Measurements from ENCODE around the gene EHD2.
"Not testable (repeated sequence)": the region's sequence is repeated elsewhere in the genome, so short reads cannot be mapped to it uniquely, and the experiment has no call there.

The EHD2 gene

GRCh38 chr19:47718415-47719046, 5.3 kb downstream of the EHD2 start:
- not testable (repeated sequence) for DNase-seq

- peak; percentile 90 to 96 for DNase-seq
These were observed 6.0 kb downstream of the EHD2 start for GRCh38 chr19:47719047-47719859.

GRCh38 chr19:47720669-47721422, 7.6 kb downstream of the EHD2 start:
- no peak for DNase-seq

GRCh38 chr19:47723581-47723940, 10.3 kb downstream of the EHD2 start:
- DNase-seq, result peak in 1 of 2 experiments; percentile 66

GRCh38 chr19:47725759-47726401, 12.7 kb downstream of the EHD2 start:
- DNase-seq, result no peak

DNA sequence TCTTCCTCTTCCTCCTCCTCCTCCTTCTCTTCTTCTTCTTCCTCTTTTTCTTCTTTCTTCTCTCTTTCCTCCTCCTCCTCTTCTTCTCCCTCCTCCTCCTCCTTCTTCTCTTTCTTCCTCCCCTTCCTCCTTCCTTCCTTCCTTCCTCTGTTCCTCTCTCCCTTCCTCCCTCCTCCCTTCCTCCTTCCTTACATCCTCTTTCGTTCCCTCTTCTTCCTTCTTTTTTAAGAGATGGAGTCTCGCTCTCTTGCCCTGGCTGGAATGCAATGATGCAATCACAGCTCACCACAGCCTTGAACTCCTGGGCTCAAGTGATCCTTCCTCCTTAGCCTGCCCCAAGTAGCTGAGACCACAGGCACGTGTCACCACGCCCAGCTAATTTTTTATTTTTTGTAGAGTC, 13.2 kb downstream of the EHD2 start:
- DNase-seq, result no peak

- not testable (repeated sequence) for DNase-seq
These were observed 15.1 kb downstream of the EHD2 start for GRCh38 chr19:47728295-47728694.

GRCh38 chr19:47729468-47729798, 16.2 kb downstream of the EHD2 start:
- DNase-seq, result no peak

DNA sequence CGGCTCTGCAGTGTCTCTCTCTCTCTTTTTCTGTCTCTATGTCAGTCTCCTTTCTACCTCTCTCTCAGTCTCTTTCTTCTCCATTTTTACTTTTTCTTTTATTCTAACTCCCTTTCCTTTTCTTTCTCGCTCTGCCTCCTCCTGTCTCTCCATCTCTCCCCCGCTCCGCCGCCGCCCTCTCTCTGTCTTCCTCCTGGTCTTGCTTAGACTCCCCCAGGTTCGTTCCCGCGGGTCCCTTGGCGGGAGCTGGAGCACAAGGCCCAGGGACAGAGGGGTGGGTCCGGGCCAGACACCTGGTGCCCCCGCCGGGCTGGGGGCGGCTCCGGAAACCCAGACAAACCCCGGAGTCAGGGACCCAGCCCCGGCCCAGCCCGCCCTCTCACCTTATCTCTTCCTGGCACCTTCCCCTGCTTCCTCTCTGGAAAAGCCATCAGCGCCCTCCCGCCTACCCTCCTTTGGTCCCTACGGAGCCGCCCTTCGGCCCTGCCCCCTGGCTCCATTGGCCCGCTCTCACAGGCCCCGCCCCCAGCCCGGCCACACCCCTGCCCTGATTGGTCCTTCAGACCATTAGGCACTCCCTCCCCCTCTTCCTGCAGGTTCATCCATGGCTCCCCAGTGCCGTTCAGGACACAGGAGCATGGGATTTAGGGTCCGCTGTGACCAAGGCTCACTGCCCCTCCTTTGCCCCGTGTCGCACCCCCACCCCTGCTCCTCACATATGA, 16.7 kb downstream of the EHD2 start:
- no peak for DNase-seq

DNA sequence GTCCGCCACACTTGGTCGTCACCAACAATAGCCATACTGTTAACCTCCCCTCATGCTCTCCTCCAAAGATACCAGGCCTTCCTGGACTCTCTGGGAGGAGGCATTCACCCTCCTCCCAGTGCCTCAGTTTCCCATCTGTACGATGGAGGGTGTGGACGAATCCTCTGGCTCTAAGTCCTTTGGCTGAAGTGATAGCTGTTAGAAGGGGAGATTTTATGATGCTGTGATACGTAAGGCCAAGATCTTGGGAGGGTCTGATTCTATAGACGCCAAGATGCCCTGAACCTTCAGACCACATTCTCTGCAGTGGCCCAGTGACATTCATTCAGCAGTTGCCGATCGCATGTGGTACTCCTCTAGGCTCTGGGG, 17.3 kb downstream of the EHD2 start:
- DNase-seq, result no peak

DNA sequence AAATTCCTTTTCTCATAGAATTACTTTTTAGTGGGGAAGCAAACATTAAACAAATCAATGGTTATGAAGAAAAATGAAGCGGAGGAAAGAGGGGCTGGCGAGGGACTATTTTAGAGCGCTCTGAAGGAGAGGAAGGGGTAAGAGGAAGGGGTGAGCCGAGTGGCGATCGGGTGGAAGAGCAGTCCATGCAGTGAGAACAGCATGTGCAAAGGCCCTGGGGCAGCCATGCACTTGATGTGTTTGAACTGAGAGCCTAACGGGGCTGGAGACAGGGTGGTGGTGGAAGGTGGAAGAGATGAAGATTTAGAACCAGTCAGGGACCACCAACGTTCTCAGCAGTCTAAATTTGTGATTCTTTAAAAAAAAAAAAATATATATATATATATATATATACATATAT, 17.7 kb downstream of the EHD2 start:
- DNase-seq, result no peak

DNA sequence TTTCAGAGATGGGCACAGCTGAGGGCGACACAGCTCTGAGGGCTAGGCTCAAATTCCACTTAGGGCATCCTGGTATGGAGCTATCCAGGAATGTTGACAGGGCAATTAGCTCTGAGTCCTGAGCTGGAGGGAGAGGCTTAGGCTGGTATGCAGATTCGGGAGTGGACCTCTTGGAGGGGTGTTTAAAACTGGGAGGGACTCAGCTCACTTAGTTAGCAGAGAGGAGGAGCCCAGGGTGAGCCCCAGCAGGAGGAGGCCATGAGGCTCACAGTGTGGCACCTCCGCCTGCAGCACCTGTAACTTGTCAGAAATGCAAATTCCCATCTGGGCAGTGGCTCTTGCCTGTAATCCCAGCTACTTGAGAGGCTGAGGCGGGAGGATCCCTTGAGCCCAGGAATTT, 21.9 kb downstream of the EHD2 start:
- no peak for DNase-seq

DNA sequence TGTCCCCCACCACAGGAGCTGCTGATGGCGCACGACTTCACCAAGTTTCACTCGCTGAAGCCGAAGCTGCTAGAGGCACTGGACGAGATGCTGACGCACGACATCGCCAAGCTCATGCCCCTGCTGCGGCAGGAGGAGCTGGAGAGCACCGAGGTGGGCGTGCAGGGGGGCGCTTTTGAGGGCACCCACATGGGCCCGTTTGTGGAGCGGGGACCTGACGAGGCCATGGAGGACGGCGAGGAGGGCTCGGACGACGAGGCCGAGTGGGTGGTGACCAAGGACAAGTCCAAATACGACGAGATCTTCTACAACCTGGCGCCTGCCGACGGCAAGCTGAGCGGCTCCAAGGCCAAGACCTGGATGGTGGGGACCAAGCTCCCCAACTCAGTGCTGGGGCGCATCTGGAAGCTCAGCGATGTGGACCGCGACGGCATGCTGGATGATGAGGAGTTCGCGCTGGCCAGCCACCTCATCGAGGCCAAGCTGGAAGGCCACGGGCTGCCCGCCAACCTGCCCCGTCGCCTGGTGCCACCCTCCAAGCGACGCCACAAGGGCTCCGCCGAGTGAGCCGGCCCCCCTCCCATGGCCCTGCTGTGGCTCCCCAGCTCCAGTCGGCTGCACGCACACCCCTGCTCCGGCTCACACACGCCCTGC, 27.8 kb downstream of the EHD2 start:
- DNase-seq, result no peak

DNA sequence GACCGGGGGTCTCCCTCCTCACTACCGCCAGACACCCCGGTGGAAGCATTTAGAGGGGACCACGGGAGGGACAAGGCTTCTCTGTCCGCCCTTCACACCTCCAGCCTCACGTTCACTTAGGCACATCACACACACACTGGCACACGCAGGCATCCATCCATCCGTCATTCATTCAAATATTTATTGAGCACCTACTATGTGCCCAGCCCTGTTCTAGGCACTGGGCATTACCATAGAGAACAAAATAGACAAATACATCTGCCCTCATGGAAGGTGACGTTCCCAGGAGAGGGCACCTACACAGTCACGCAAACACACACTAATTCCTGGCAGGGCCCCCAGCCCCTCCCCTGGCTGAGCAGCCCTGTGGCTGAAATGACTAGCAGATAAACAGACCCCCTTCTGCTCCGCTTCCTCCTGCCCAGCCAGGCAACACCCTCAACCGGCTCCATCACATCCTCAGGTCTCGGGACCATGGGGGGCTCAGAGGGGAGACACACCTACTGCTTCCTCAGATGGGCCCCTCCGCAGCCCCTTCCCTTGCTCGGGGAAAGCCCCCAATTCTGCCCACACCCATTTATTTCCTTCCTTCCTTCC, 28.4 kb downstream of the EHD2 start:
- DNase-seq, result no peak

- DNase-seq, result no peak
These were observed 29.4 kb downstream of the EHD2 start for GRCh38 chr19:47742634-47743033.

DNA sequence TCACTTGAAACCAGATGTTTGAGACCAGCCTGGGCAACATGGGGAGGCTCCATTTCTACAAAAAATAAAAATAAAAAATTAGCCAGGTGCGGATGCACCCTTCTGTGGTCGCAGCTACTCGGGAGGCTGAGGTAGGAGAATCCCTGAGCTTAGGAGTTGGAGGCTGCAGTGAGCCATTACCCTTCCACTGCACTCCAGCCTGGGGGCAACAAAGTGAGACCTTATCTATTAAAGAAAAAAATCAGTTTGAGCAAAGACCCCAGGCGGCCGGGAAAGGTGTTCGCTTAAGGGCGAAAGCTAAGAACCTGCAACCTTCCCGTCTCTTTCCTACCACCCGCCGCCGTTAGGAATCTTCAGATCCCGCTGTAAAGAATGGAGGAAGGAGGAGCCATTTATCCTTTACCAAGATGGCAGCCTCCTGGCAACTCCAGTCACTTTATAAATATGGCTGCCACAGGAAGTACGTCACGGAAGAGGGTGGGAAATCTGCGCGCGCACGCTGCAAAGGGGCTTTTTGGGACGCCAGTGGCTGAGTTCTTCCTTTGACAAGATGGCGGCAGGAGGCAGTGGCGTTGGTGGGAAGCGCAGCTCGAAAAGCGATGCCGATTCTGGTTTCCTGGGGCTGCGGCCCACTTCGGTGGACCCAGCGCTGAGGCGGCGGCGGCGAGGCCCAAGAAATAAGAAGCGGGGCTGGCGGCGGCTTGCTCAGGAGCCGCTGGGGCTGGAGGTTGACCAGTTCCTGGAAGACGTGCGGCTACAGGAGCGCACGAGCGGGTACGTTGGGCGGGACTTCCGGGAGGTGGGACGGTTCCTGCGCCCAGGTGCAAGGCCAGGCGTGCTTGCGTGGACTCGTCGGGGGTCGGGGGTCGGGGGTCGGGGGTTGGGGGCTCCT, 32.0 kb downstream of the EHD2 start, which contains the start of gene NOP53:
Gene NOP53 (plus strand): TSS at position 537 of the 892 bp plus-strand sequence. CDS start 14 bp downstream, at position 551.
- DNase-seq, result peak; percentile 97 to 99

- DNase-seq, result not testable (repeated sequence)
These were observed 32.9 kb downstream of the EHD2 start for GRCh38 chr19:47746129-47746528.

DNA sequence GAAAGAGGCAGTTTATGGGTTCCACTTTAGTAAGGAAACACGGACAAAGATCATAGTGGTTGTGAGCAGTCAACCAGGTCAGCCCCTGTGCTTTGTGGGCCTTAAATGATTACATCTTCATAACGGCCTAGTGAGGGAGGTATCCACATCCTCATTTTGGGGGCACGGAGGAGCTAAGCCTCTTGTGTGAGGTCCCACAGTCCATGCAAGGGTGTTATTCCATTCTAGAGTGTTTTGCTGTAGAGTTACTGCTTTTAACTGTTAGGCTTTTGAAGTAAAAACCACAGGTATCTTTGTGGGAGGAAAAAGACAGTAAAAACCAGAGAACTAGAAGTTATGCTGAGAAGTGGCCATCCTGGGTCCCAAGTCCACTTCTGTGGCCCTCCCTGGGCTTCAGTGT, 36.1 kb downstream of the EHD2 start:
- no peak for DNase-seq

- no peak for DNase-seq
These were observed 37.5 kb downstream of the EHD2 start for GRCh38 chr19:47750752-47751151.

GRCh38 chr19:47752440-47753211, 39.4 kb downstream of the EHD2 start:
- no peak for DNase-seq
